ENCODE results near the gene KANSL1. TPM values are rescaled to one million over a fixed set of nuclear protein-coding genes. Genes with fewer than 3 reads are reported as not detected.

Gene KANSL1
- total RNA-seq, 4 donors from 2014 or later: 53.8 to 107 (median 60.6) TPM

DNA sequence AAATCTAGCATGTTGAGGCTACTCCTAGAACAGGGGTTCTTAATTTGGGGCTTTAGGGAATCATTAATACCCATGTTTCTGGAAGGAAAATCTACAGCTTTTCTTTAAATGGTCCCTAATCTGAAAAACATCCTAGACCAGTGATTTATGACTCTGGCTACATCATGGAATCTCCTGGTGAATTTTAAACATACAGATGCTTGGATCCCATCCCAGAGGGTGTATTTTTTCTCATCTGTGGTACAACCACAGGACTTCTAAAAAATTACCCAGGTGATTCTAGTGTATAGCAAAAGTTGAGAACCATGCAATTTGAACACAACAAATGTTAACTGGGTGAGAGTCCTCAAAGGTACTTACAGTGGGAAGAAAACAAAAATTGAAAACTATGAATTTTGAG lies 41.5 kb downstream of the KANSL1 start:
- no peak for TF ChIP-seq POLR2A (IDR thresholded peaks at IDR 0.05)
- TF ChIP-seq, protein P1, sequence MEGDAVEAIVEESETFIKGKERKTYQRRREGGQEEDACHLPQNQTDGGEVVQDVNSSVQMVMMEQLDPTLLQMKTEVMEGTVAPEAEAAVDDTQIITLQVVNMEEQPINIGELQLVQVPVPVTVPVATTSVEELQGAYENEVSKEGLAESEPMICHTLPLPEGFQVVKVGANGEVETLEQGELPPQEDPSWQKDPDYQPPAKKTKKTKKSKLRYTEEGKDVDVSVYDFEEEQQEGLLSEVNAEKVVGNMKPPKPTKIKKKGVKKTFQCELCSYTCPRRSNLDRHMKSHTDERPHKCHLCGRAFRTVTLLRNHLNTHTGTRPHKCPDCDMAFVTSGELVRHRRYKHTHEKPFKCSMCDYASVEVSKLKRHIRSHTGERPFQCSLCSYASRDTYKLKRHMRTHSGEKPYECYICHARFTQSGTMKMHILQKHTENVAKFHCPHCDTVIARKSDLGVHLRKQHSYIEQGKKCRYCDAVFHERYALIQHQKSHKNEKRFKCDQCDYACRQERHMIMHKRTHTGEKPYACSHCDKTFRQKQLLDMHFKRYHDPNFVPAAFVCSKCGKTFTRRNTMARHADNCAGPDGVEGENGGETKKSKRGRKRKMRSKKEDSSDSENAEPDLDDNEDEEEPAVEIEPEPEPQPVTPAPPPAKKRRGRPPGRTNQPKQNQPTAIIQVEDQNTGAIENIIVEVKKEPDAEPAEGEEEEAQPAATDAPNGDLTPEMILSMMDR (IDR thresholded peaks at IDR 0.05): no peak
- intact Hi-C loops (cut with DNase I; ENCODE audit: low total_unique reads): no loop called here
- H3K4me3 ChIP-seq (ENCODE audit: low read depth, poor library complexity, severe bottlenecking): no peak overlapping the region
- no peak for DNase-seq (ENCODE audit: low spot score in 2 of 2)

DNA sequence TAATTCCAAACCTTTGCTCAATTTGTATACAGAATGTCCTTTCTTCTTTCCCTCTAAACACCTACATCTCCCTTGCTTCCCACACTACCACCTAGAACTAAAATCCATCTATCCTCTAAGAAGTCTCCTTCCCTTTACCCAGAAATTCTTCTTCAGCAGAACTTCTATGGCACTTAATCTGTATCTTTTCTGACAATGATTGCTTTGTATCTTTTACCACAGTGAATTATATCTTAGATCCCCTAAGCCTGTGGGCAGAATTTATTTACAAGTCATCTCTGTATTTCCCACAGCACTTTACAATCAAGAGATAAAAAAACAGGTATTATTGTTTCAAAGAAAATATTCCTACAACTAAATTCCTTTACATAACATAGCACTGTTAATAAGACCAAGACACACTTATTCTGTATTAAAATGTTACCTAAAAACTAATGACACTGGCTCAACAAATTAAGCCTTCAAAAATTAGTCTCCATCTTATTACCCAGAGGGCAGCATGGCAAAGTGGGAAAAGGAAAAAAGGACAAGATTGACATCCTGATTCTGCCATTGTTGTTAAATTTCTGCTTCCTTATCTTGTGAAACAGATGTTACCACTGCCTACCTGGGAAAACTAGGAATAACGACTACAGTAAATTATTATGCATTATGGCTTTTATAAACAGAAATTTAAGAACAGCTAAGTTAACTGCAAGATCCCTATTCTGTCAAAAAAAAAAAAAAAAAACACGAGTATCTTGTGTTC lies 42.8 kb downstream of the KANSL1 start:
- WGBS, 2 donors: 40 to 48% methylated on average over 2 of the region's 2 CpGs

DNA sequence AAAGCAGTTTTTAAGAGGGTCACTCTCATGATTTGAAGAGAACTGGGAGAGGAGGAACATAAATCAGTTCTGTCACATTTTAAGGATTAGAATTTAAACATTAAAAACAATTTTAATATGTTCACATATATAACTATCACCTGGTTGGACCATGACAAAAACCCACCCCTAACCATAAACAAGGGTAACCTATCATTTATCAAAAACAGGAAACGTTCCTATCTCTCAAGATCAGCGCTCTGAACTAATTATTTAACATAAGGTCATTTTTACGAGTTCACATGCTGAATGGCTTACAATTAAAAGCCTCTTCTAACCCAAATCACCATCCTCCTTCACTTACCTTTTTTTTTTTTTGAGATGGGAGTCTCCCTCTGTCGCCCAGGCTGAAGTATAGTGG lies 45.0 kb downstream of the KANSL1 start:
- no peak for DNase-seq (ENCODE audit: low spot score in 2 of 2)
- TF ChIP-seq, protein P1 (IDR thresholded peaks at IDR 0.05): no peak
- no peak for TF ChIP-seq POLR2A (IDR thresholded peaks at IDR 0.05)
- WGBS, 2 donors: 67 to 74% methylated on average over 4 of the region's 4 CpGs
- intact Hi-C loops (cut with DNase I; ENCODE audit: low total_unique reads): no loop called here
- H3K4me3 ChIP-seq (ENCODE audit: low read depth, poor library complexity, severe bottlenecking): no peak overlapping the region

More for the DNA sequence above, 42.8 kb downstream of the KANSL1 start:
- intact Hi-C loops (cut with DNase I; ENCODE audit: low total_unique reads): no loop called here
- no peak overlapping the region for H3K4me3 ChIP-seq (ENCODE audit: low read depth, poor library complexity, severe bottlenecking)
- TF ChIP-seq POLR2A (IDR thresholded peaks at IDR 0.05): no peak
- TF ChIP-seq, protein P1 (IDR thresholded peaks at IDR 0.05): no peak
- no peak for DNase-seq (ENCODE audit: low spot score in 2 of 2)

DNA sequence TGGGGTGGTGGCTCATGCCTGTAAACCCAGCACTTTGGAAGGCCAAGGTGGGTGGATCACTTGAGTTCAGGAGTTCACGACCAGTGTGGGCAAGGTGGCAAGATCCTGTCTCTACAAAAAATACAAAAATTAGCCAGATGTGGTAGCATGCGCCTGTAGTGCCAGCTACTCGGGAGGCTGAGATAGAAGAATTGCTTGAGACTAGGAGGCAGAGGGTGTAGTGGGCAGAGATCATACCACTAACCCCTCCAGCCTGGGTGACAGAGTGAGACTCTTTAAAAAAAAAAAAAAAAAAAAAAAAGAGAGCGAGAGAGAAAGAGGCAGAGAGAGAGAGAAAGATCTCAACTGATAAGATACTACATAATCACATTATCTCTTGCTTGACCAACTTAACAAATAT lies 45.9 kb downstream of the KANSL1 start:
- intact Hi-C loops (cut with DNase I; ENCODE audit: low total_unique reads): no loop called here
- no peak overlapping the region for H3K4me3 ChIP-seq (ENCODE audit: low read depth, poor library complexity, severe bottlenecking)
- WGBS, 2 donors: 91 to 93% methylated on average over 4 of the region's 4 CpGs
- no peak for DNase-seq (ENCODE audit: low spot score in 2 of 2)
- TF ChIP-seq, protein P1 (IDR thresholded peaks at IDR 0.05): no peak
- TF ChIP-seq POLR2A (IDR thresholded peaks at IDR 0.05): no peak

DNA sequence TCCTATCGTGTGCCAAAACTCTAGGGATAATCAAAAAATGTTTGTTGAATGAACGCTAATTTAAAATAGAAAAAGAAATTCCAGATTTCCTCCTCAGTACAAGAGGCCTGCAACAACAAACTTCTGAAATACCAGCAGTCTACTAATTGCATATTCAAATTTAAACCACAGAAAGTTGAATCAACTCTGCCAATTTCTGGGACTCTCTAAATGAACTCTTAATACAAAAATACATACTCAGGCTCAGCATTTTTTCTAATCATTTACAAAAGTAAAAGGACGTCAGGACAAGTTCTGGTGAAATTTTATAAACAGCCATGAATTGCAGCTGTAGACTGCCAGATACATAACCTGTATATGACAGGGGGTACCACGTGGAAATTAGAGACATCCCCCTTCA lies 49.0 kb downstream of the KANSL1 start:
- intact Hi-C loops (cut with DNase I; ENCODE audit: low total_unique reads): no loop called here
- 23 to 41% methylated on average over 4 of the region's 4 CpGs for WGBS, 2 donors
- no peak for DNase-seq (ENCODE audit: low spot score in 2 of 2)
- H3K4me3 ChIP-seq (ENCODE audit: low read depth, poor library complexity, severe bottlenecking): no peak overlapping the region
- TF ChIP-seq, protein P1 (IDR thresholded peaks at IDR 0.05): no peak
- no peak for TF ChIP-seq POLR2A (IDR thresholded peaks at IDR 0.05)

DNA sequence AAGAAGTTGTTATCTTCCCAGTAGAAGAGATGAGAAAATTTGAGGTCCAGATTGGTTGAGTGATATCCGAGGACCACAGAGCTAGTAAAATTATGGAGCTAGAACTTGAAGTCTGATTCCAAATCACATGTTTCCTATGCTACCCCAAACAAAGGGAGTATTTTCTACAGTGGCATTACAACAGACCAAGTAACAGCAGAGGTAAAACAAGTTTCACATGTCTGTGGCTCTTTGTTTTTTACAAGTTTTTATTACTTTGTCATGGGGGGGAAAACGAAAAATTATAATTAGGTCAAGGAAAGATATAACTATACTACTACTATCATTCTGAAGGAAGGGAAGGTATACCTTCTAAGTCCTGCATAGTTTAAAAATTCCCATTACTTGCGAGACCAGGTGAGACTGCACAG lies 49.4 kb downstream of the KANSL1 start:
- 41 to 46% methylated on average over 3 of the region's 3 CpGs for WGBS, 2 donors
- no peak for DNase-seq (ENCODE audit: low spot score in 2 of 2)
- TF ChIP-seq POLR2A (IDR thresholded peaks at IDR 0.05): no peak
- TF ChIP-seq, protein P1 (IDR thresholded peaks at IDR 0.05): no peak
- no peak overlapping the region for H3K4me3 ChIP-seq (ENCODE audit: low read depth, poor library complexity, severe bottlenecking)
- intact Hi-C loops (cut with DNase I; ENCODE audit: low total_unique reads): loop anchor here (1.0 kb wide), 1 partner anchor 26 kb away; no protein-coding TSS in a partner anchor
